H1 (cell line): Measurements from ENCODE around the gene ZWILCH. TPM values are rescaled to one million over a fixed set of nuclear protein-coding genes. Genes with fewer than 3 reads are reported as not detected.

Source experiments
- CHD7 ChIP-seq: fragments of 300-600 bp; sonication (generic); IDR thresholded peaks from 2 replicates; pipeline ENCODE4 v1.7.1; 2012; ENCODE audit warnings: low read length, moderate library complexity, mild to moderate bottlenecking, inconsistent platforms; ENCODE audit not compliant: insufficient replicate concordance
- polyA plus RNA-seq, 7 experiments: library from polyadenylated mRNA; depleted of rRNA in 3 of 7; stranded (reverse) in 5 of 7; unstranded in 2 of 7; fragments of >200 nt in 5 of 7; fragments of 200-250 nt in 2 of 7; gene quantifications; 1 replicate in 5 of 7; 2 replicates in 1 of 7; 4 replicates in 1 of 7; pipeline versions ENCODE4 v1.2.1 to v1.2.3, GENCODE V29; 2011 to 2013; ENCODE audit warnings: missing spikeins in 2 of 7, mixed read lengths in 2 of 7
- total RNA-seq: library from RNA; stranded (reverse); fragmentation: NEBNext Ultra II Directional; extraction: Animal tissue kit (Norgen Biotek cat#: 25700); gene quantifications from 2 replicates; pipeline ENCODE4 v1.2.1, GENCODE V29; 2021

Gene ZWILCH
- total and polyA plus RNA-seq, 2 of the 8 experiments (the other 6 are each of a cell fraction or from before 2014, with no cell fraction given), result 18.1 to 61.5 TPM

GRCh38 chr15:66491846-66492245 lies 13.3 kb upstream of the ZWILCH start (continued):
- no peak for TF ChIP-seq CHD7
- TF ChIP-seq, all 59 proteins: peak for 1
